ENCODE data around the gene SPTBN1.

Gene SPTBN1

DNA sequence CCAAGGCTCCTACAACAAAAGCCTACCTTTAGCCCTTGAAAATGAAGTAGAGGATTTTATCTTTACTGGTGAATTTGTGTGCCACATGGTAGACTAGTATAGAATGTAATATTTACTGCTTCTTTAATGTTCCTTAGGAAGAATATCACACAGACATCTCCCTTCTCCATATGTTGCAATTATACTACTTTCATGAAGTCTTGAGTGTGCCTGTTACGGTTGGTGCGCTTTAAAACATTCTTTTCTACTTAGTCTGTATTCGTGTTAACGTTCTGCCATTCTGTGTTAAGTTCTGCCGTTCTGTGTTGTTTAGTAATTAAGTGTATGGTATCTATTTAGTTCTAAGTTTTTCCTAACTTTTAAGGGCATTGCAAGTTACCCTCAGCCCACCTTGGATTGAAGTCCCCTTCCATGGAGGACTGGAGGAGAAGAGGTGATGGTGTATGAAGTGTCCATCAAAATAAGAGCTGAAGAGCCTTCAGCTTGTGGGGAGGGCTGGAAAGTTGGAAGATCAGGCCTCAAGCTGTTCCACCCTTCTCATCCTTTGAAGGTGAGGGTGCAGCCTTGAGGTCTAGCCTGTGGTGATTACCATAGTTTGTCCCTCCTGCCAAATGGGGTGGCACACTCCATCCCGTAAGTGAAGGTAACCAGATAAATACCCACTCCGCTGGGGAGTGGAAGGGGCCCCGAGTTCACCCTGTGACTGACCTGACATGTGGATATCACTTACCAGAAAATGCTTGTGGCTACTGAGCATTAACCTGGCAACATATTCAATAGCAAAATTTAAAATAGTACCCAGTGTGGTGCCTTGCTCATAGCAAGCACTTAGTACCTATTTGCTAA is 131.3 kb downstream of the SPTBN1 start:
- no peaks in the 10 kb centered on the region for H3K9me3 ChIP-seq (ENCODE audit: control insufficient read depth in 1 of 2, low read length in 2 of 2)
- H3K27ac ChIP-seq (ENCODE audit: low read length), result no peak overlapping the region
- H3K27me3 ChIP-seq (ENCODE audit: low read depth, low read length), result no peaks in the 10 kb centered on the region
- peaks cover 13 to 27% of the 10 kb centered on the region in 2 donors for H3K4me1 ChIP-seq (ENCODE audit: control insufficient read depth in 1 of 2, insufficient read depth in 2 of 2, low read length in 2 of 2)
- H3K36me3 ChIP-seq (ENCODE audit: control insufficient read depth in 1 of 2, insufficient read depth in 2 of 2, low read length in 2 of 2), result no peaks in the 10 kb centered on the region
- no peak overlapping the region for H3K4me3 ChIP-seq (ENCODE audit: low read depth in 1 of 2, low read length in 2 of 2)

- Histone ChIP-seq H3K36me3 (ENCODE audit: control insufficient read depth in 1 of 2, insufficient read depth in 2 of 2, low read length in 2 of 2) (peaks cover 0 to 4% of the 10 kb centered on the region in 2 donors), H3K4me3 (ENCODE audit: low read depth in 1 of 2, low read length in 2 of 2) (no peak overlapping the region), H3K4me1 (ENCODE audit: control insufficient read depth in 1 of 2, insufficient read depth in 2 of 2, low read length in 2 of 2) (peaks cover 13 to 27% of the 10 kb centered on the region in 2 donors), H3K27ac (ENCODE audit: low read length) (no peak overlapping the region), H3K27me3 (ENCODE audit: low read depth, low read length) (no peaks in the 10 kb centered on the region), H3K9me3 (ENCODE audit: control insufficient read depth in 1 of 2, low read length in 2 of 2) (no peaks in the 10 kb centered on the region)
Observed at GRCh38 chr2:54588244-54588899, 132.2 kb downstream of the SPTBN1 start.

GRCh38 chr2:54589038-54589339 is 132.9 kb downstream of the SPTBN1 start:
- no peak overlapping the region for H3K27ac ChIP-seq (ENCODE audit: low read length)
- H3K36me3 ChIP-seq (ENCODE audit: control insufficient read depth in 1 of 2, insufficient read depth in 2 of 2, low read length in 2 of 2), result peaks cover 0 to 4% of the 10 kb centered on the region in 2 donors
- no peaks in the 10 kb centered on the region for H3K9me3 ChIP-seq (ENCODE audit: control insufficient read depth in 1 of 2, low read length in 2 of 2)
- no peak overlapping the region for H3K4me3 ChIP-seq (ENCODE audit: low read depth in 1 of 2, low read length in 2 of 2)
- peaks cover 13 to 23% of the 10 kb centered on the region in 2 donors for H3K4me1 ChIP-seq (ENCODE audit: control insufficient read depth in 1 of 2, insufficient read depth in 2 of 2, low read length in 2 of 2)
- no peaks in the 10 kb centered on the region for H3K27me3 ChIP-seq (ENCODE audit: low read depth, low read length)

GRCh38 chr2:54589340-54590215 is 133.5 kb downstream of the SPTBN1 start:
- Histone ChIP-seq H3K36me3 (ENCODE audit: control insufficient read depth in 1 of 2, insufficient read depth in 2 of 2, low read length in 2 of 2) (peaks cover 0 to 4% of the 10 kb centered on the region in 2 donors), H3K4me1 (ENCODE audit: control insufficient read depth in 1 of 2, insufficient read depth in 2 of 2, low read length in 2 of 2) (peaks cover 13 to 18% of the 10 kb centered on the region in 2 donors), H3K9me3 (ENCODE audit: control insufficient read depth in 1 of 2, low read length in 2 of 2) (no peaks in the 10 kb centered on the region), H3K27ac (ENCODE audit: low read length) (peak overlapping the region; percentile 17), H3K27me3 (ENCODE audit: low read depth, low read length) (no peaks in the 10 kb centered on the region), H3K4me3 (ENCODE audit: low read depth in 1 of 2, low read length in 2 of 2) (no peak overlapping the region)

DNA sequence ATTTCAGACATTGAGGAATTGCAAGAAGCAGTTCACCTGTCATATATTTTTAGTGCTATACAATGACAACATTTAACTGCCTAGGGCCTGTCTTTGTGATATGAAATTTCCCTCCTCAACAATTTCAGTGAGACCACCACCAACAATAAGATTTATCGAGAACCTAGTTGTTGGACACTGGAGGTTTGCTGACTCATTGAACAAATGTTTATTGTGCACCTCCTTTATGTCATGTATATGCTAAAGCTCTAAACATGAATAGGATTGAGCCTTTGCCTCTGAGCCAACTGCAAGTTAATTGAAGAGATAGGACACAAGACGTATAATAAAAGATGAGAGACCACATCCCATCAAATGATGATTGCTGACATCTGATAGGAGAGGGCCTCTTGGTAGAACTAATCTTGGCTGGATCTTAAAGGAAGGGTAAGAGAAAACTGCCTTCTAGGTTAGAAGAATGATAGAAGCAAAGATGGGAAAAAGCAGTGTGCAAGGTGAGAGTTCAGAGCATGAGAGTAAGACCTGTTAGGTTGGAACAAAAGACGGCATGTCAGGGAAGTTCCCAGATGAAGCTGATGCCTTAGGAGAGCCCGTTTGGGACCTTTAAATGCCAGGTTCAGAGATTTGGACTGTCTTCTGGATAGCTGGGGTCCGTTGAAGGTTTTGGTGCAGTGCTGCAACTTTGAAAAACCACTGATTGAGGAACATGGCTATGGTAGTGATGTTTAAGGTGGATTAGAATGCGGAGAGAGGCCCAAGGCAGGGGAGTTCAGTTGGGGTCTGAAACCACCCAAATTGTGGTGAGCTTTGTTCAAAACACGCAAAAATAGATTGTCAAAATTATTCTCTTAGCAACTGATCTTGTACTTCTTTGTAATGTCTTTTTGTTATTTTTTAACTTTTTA is 134.3 kb downstream of the SPTBN1 start:
- no peaks in the 10 kb centered on the region for H3K9me3 ChIP-seq (ENCODE audit: control insufficient read depth in 1 of 2, low read length in 2 of 2)
- H3K27ac ChIP-seq (ENCODE audit: low read length), result peak overlapping the region; percentile 17
- no peak overlapping the region for H3K4me3 ChIP-seq (ENCODE audit: low read depth in 1 of 2, low read length in 2 of 2)
- H3K4me1 ChIP-seq (ENCODE audit: control insufficient read depth in 1 of 2, insufficient read depth in 2 of 2, low read length in 2 of 2), result peaks cover 13 to 22% of the 10 kb centered on the region in 2 donors
- no peaks in the 10 kb centered on the region for H3K27me3 ChIP-seq (ENCODE audit: low read depth, low read length)
- H3K36me3 ChIP-seq (ENCODE audit: control insufficient read depth in 1 of 2, insufficient read depth in 2 of 2, low read length in 2 of 2), result peaks cover 0 to 4% of the 10 kb centered on the region in 2 donors

DNA sequence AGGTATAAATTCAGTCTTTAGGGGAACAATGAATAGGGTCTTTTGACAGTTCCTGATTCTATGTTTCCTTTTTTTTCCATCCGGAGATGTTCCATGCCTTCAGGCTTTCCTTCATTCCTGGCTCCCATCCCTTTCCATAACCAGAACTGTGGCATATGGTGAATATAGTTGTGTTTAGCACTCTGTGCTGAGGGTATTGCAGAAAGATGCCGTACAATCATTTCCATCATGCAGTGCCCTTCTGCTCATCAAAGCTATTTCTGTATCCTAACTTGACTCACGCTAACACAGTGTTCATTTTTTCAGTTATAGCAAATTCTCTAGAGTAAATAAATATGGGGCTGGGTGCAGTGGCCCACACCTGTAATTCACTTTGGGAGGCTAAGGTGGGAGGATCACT is 135.4 kb downstream of the SPTBN1 start:
- H3K4me3 ChIP-seq (ENCODE audit: low read depth in 1 of 2, low read length in 2 of 2), result no peak overlapping the region
- H3K27me3 ChIP-seq (ENCODE audit: low read depth, low read length), result no peaks in the 10 kb centered on the region
- H3K27ac ChIP-seq (ENCODE audit: low read length), result no peak overlapping the region
- H3K36me3 ChIP-seq (ENCODE audit: control insufficient read depth in 1 of 2, insufficient read depth in 2 of 2, low read length in 2 of 2), result peaks cover 0 to 4% of the 10 kb centered on the region in 2 donors
- no peaks in the 10 kb centered on the region for H3K9me3 ChIP-seq (ENCODE audit: control insufficient read depth in 1 of 2, low read length in 2 of 2)
- peaks cover 16 to 32% of the 10 kb centered on the region in 2 donors for H3K4me1 ChIP-seq (ENCODE audit: control insufficient read depth in 1 of 2, insufficient read depth in 2 of 2, low read length in 2 of 2)

- H3K4me3 ChIP-seq (ENCODE audit: low read depth in 1 of 2, low read length in 2 of 2), result no peak overlapping the region
- peaks cover 31 to 41% of the 10 kb centered on the region in 2 donors for H3K4me1 ChIP-seq (ENCODE audit: control insufficient read depth in 1 of 2, insufficient read depth in 2 of 2, low read length in 2 of 2)
- no peak overlapping the region for H3K27ac ChIP-seq (ENCODE audit: low read length)
- H3K27me3 ChIP-seq (ENCODE audit: low read depth, low read length), result no peaks in the 10 kb centered on the region
- peaks cover 0 to 4% of the 10 kb centered on the region in 2 donors for H3K36me3 ChIP-seq (ENCODE audit: control insufficient read depth in 1 of 2, insufficient read depth in 2 of 2, low read length in 2 of 2)
- H3K9me3 ChIP-seq (ENCODE audit: control insufficient read depth in 1 of 2, low read length in 2 of 2), result no peaks in the 10 kb centered on the region
Observed at GRCh38 chr2:54593249-54593648, 137.1 kb downstream of the SPTBN1 start.

GRCh38 chr2:54594048-54594447 is 137.9 kb downstream of the SPTBN1 start:
- H3K4me1 ChIP-seq (ENCODE audit: control insufficient read depth in 1 of 2, insufficient read depth in 2 of 2, low read length in 2 of 2), result peaks cover 36 to 44% of the 10 kb centered on the region in 2 donors
- H3K4me3 ChIP-seq (ENCODE audit: low read depth in 1 of 2, low read length in 2 of 2), result no peak overlapping the region
- H3K9me3 ChIP-seq (ENCODE audit: control insufficient read depth in 1 of 2, low read length in 2 of 2), result no peaks in the 10 kb centered on the region
- H3K36me3 ChIP-seq (ENCODE audit: control insufficient read depth in 1 of 2, insufficient read depth in 2 of 2, low read length in 2 of 2), result peaks cover 0 to 4% of the 10 kb centered on the region in 2 donors
- H3K27ac ChIP-seq (ENCODE audit: low read length), result no peak overlapping the region
- no peaks in the 10 kb centered on the region for H3K27me3 ChIP-seq (ENCODE audit: low read depth, low read length)

- H3K27ac ChIP-seq (ENCODE audit: low read length), result no peak overlapping the region
- H3K4me3 ChIP-seq (ENCODE audit: low read depth in 1 of 2, low read length in 2 of 2), result no peak overlapping the region
- H3K4me1 ChIP-seq (ENCODE audit: control insufficient read depth in 1 of 2, insufficient read depth in 2 of 2, low read length in 2 of 2), result peaks cover 37 to 50% of the 10 kb centered on the region in 2 donors
- peaks cover 0 to 15% of the 10 kb centered on the region in 2 donors for H3K36me3 ChIP-seq (ENCODE audit: control insufficient read depth in 1 of 2, insufficient read depth in 2 of 2, low read length in 2 of 2)
- H3K27me3 ChIP-seq (ENCODE audit: low read depth, low read length), result no peaks in the 10 kb centered on the region
- H3K9me3 ChIP-seq (ENCODE audit: control insufficient read depth in 1 of 2, low read length in 2 of 2), result no peaks in the 10 kb centered on the region
Observed at GRCh38 chr2:54595161-54595803, 139.2 kb downstream of the SPTBN1 start.

Measured in muscle layer of duodenum (tissue), 2 donors.